HG03520 (cell line): ENCODE results near the gene GINS1.
"Not testable (repeated sequence)": the region's sequence is repeated elsewhere in the genome, so short reads cannot be mapped to it uniquely, and the experiment has no call there.

Experiments
- ATAC-seq: cut with Tn5 transposase; IDR thresholded peaks from one replicate; pipeline ENCODE4 v1.9.1; 2021; ENCODE audit warnings: mild to moderate bottlenecking, moderate library complexity; ENCODE audit not compliant: unreplicated experiment

GINS1 gene

GRCh38 chr20:25389858-25390537, 17.5 kb upstream of the GINS1 start:
- peak; percentile 28 for ATAC-seq

GRCh38 chr20:25390538-25391528, 16.6 kb upstream of the GINS1 start, which contains the start of gene ABHD12:
ABHD12 (minus strand) TSS chr20:25390835; CDS start chr20:25390703, 132 bp downstream.
- peak; percentile 89 for ATAC-seq

- ATAC-seq = no peak
These were observed 13.2 kb upstream of the GINS1 start for GRCh38 chr20:25394276-25394675.

GRCh38 chr20:25394996-25395395, 12.5 kb upstream of the GINS1 start:
- ATAC-seq = no peak

- ATAC-seq = no peak
These were observed 10.4 kb upstream of the GINS1 start for GRCh38 chr20:25397096-25397495.

GRCh38 chr20:25397821-25398220, 9.7 kb upstream of the GINS1 start:
- no peak for ATAC-seq

GRCh38 chr20:25398376-25399036, 9.0 kb upstream of the GINS1 start:
- ATAC-seq = no peak

- ATAC-seq = no peak
These were observed 8.4 kb upstream of the GINS1 start for GRCh38 chr20:25399037-25399430.

- not testable (repeated sequence) for ATAC-seq
These were observed 7.2 kb upstream of the GINS1 start for GRCh38 chr20:25400291-25400732.

- no peak for ATAC-seq
These were observed 4.9 kb upstream of the GINS1 start for GRCh38 chr20:25402583-25402982.

- ATAC-seq = no peak
These were observed 686 bp downstream of the GINS1 start for GRCh38 chr20:25408170-25408547.

- no peak for ATAC-seq
These were observed 1.4 kb downstream of the GINS1 start for GRCh38 chr20:25408890-25409289.

- ATAC-seq = no peak
These were observed 11.3 kb downstream of the GINS1 start for GRCh38 chr20:25418776-25419175.

GRCh38 chr20:25421102-25421501, 13.6 kb downstream of the GINS1 start:
- no peak for ATAC-seq

GRCh38 chr20:25422032-25422431, 14.6 kb downstream of the GINS1 start:
- ATAC-seq = no peak

- ATAC-seq = no peak
These were observed 17.1 kb downstream of the GINS1 start for GRCh38 chr20:25424536-25424935.

GRCh38 chr20:25437153-25437581, 29.7 kb downstream of the GINS1 start:
- no peak for ATAC-seq

- ATAC-seq = no peak
These were observed 31.9 kb downstream of the GINS1 start for GRCh38 chr20:25439328-25439727.

- no peak for ATAC-seq
These were observed 37.1 kb downstream of the GINS1 start for GRCh38 chr20:25444556-25444955.

- no peak for ATAC-seq
These were observed 40.2 kb downstream of the GINS1 start for GRCh38 chr20:25447671-25448070.

GRCh38 chr20:25452333-25452732, 44.9 kb downstream of the GINS1 start:
- ATAC-seq = no peak
